Activated CD8-positive, alpha-beta memory T cell treated with anti-CD3 and anti-CD28 coated beads, Interleukin-2, amount 50 U/mL, for 1 hour (primary cell): ENCODE measurements around the gene SERPINA1.
"Not testable (repeated sequence)": the region's sequence is repeated elsewhere in the genome, so short reads cannot be mapped to it uniquely, and the experiment has no call there.

Source experiments
- DNase-seq: peaks from one replicate; pipeline ENCODE4 v3.0.0-alpha.2; 2020; ENCODE audit errors: extremely low read depth

The SERPINA1 gene

GRCh38 chr14:94346065-94346786 lies 42.2 kb downstream of the SERPINA1 start:
- not testable (repeated sequence) for DNase-seq

- no peak for DNase-seq
Observed at GRCh38 chr14:94345344-94346064, 42.9 kb downstream of the SERPINA1 start.

GRCh38 chr14:94344389-94344788 lies 44.0 kb downstream of the SERPINA1 start:
- DNase-seq, result no peak

- no peak for DNase-seq
Observed at GRCh38 chr14:94343238-94344005, 45.0 kb downstream of the SERPINA1 start.

GRCh38 chr14:94342334-94342934 lies 46.0 kb downstream of the SERPINA1 start:
- DNase-seq, result no peak

- DNase-seq, result no peak
Observed at GRCh38 chr14:94341656-94342333, 46.6 kb downstream of the SERPINA1 start.

- no peak for DNase-seq
Observed at GRCh38 chr14:94340533-94340932, 47.9 kb downstream of the SERPINA1 start.

GRCh38 chr14:94338023-94338422 lies 50.4 kb downstream of the SERPINA1 start:
- DNase-seq, result no peak

GRCh38 chr14:94337274-94337673 lies 51.1 kb downstream of the SERPINA1 start:
- DNase-seq, result no peak

DNA sequence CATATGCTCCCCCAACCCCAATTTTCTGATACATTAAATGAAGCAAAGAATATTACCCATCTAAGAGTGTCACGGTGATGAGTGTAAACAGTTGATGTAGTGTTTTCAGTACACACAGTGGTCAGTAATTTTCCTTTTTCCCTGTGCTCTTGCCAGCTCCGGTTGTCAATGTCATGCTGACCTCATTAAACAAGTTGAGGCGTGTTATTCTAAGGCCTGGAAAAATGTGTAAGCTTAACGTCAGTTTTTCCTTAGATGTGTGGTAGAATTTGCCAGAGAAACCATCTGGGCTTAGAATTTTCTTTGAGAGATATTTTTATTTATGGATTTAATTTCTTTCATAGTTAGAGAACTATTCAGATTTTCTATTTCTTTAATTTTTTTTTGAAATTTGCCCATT lies 53.5 kb downstream of the SERPINA1 start:
- no peak for DNase-seq

- DNase-seq, result no peak
Observed at GRCh38 chr14:94332587-94332986, 55.8 kb downstream of the SERPINA1 start.

DNA sequence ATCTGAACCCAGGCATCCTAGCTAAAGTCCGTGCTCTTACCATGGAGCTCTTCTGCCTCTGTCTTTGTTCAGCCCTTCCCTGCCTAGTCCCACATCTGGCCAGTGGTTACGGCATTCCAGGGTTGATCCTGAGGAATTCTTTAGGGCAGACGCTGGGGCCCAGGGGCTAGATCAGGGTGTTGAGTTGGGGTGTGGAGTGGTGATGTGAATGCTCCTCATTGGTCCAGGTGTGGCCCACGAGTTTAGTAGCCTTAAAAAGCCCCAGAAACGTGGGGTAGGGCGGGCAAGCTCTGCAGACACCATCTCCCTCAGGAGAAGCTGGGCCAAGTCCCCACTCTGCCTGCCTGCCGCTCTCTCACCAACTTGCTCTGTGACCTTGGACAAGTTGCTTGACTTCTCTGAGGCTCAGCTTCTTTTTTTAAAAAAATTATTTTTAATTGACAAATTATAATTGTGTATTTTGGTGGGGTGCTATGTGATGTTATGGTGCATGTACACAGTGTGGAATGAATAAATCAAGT lies 56.3 kb downstream of the SERPINA1 start:
- DNase-seq, result no peak

DNA sequence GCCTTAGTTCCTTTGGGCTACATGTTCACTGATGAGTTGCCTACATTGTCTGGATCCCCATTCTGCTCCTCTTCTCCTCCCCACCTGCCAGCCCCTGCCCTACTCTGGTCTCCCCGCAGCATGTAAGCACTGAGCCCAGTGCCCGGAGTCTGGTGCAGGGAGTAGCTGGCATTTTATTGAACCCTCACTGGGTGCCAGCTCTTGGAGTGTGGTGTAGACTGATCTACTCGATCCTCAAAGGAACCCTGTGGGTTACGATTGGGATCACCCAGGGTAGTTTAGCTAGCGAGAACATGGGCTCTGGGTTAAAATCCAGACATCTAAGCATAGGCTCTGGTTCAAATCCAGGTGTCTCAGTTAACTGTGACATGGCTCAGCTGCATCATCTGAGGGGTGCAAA lies 56.9 kb downstream of the SERPINA1 start:
- no peak for DNase-seq

GRCh38 chr14:94330857-94331256 lies 57.5 kb downstream of the SERPINA1 start:
- no peak for DNase-seq

- DNase-seq, result no peak
Observed at GRCh38 chr14:94330432-94330831, 58.0 kb downstream of the SERPINA1 start.

DNA sequence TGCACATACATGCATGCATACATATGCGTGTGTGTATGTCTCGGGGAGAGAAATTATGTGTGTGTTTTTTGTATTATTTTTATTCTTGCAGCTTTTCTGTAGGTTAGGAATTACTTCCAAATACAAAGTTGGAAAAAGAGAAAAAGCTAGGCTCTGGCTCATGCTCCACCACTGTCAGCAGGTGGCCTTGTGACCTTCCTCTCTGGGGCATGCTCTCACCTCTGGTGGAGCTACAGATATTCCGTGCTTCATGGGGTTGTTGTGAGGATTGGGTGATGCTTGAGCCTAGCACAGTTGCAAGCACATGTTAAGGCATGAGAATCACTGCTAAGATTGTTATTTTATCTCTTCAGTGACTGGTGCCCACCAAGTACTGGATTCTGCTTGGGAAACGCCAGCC lies 58.5 kb downstream of the SERPINA1 start:
- DNase-seq, result no peak

DNA sequence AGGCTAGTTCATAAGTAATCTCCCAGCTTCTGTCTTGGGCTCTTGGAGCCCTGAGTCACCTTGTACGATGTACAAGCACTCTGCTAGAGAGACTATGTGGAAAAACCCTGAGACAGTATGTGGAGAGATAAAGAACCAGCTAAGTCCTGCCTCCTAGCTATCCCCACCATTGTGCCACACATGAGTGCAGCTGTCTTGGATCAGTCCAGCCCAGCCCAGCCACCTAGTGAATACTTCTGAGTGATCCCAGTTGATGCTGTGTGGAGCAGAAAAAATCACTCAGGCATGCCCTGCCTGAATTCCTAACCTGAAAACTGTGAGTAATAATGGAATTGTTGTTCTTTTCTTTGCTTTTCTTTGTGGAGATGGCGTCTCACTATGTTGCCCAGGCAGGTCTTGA lies 60.2 kb downstream of the SERPINA1 start:
- no peak for DNase-seq
